Fibroblast of villous mesenchyme (primary cell): Measurements from ENCODE around the gene CRNKL1. TPM values are rescaled to one million over a fixed set of nuclear protein-coding genes. Genes with fewer than 3 reads are reported as not detected.

Experiments
- DNase-seq: peaks from one replicate; pipeline ENCODE4 v3.0.0-alpha.2; 2010; ENCODE audit warnings: low read depth
- H3K4me3 ChIP-seq: 2 replicates; pipeline ENCODE4 v1.5.1; 2011; ENCODE audit warnings: low read depth, mild to moderate bottlenecking, low read length
- total RNA-seq: library from RNA; depleted of rRNA; stranded (reverse); fragments of >200 nt; gene quantifications from 2 replicates; pipeline ENCODE4 v1.2.3, GENCODE V29; 2012
- TF ChIP-seq, protein P1 (sequence below): IDR thresholded peaks from 2 replicates; pipeline ENCODE4 v1.5.1; 2012; ENCODE audit warnings: low read depth, mild to moderate bottlenecking, low read length; ENCODE audit not compliant: insufficient read depth

CRNKL1 gene
- total RNA-seq, 1 donor: 31.1 TPM

DNA sequence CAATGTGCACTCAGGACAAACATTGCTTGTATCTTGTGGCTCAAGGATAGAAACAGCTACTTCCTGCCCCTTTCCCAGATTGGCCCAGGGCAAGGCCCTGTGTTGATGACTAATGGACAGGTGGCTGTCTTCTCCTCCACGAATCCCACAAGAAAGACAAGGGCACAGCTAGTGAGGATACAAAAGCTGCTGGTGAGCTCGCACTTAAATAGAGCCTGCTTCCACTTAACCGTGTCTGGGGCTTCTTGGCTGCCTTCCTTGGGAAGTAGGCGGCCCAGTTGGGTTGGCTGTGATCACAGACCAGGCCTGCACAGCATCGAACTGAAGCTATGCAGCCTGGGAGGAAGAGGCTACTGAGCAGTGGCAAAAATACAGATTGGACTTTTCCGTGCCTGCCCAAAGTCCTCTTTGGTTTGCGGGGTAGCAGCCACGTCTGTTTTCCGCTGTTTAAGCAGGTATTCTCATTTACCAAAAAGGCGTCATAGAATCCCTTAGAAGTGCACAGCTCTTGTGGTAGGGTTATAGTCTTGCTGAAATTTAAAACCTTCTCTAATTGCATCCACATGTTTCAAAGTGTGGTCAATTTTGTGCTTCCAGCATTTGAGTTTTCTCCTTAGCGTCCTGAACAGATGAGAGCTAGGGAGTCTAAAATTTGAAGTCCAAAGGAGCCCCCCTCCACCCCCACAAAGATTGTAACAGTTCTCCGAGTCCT is 58.2 kb downstream of the CRNKL1 start:
- TF ChIP-seq, protein P1, sequence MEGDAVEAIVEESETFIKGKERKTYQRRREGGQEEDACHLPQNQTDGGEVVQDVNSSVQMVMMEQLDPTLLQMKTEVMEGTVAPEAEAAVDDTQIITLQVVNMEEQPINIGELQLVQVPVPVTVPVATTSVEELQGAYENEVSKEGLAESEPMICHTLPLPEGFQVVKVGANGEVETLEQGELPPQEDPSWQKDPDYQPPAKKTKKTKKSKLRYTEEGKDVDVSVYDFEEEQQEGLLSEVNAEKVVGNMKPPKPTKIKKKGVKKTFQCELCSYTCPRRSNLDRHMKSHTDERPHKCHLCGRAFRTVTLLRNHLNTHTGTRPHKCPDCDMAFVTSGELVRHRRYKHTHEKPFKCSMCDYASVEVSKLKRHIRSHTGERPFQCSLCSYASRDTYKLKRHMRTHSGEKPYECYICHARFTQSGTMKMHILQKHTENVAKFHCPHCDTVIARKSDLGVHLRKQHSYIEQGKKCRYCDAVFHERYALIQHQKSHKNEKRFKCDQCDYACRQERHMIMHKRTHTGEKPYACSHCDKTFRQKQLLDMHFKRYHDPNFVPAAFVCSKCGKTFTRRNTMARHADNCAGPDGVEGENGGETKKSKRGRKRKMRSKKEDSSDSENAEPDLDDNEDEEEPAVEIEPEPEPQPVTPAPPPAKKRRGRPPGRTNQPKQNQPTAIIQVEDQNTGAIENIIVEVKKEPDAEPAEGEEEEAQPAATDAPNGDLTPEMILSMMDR: no peak
- DNase-seq: peak; percentile 53
- no peak overlapping the region for H3K4me3 ChIP-seq

DNA sequence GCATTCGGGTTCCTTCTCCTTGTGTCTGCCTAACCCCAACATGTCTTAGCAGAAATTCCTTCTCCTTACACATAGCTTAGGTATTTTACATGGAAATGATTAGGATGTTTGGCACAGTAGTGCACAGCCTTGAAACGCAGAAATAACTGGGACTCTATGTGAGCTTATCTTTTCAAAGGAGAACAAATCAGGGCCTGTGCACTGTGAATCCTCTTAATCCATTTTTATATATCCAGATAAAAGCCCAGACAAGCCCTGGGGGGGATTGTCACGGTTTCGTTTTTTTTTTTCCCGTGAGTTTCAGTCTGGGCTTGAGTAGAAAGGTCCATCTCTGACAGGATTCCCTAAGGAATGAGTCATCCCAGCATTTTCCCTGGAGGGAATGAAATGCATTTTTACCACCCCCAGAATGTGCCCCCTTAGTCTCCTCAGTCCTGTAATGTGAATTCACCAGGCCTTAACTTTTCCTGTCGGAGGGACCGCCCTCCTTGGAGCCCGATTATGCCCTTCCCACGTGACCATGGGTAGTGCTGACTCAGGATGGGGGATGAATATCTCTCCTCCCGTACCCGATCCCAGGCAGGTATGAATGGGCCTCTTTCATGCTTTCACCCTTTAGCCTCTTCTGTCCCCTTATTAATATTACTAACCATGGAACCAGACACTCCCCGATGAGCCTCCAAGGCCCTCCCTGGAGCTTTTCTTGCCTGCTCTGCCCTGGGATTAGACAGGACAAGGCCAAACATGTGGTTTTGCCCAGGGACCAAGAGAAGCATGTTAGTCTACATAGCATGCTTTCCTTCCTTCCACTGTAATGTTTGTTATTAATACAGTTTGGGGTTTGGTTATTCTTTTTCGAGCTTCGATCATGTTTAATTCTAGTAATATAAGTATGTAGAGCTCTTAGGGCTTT is 59.0 kb downstream of the CRNKL1 start:
- peak overlapping the region; percentile 33 for H3K4me3 ChIP-seq
- DNase-seq: peak; percentile 94
- TF ChIP-seq, protein P1: no peak

DNA sequence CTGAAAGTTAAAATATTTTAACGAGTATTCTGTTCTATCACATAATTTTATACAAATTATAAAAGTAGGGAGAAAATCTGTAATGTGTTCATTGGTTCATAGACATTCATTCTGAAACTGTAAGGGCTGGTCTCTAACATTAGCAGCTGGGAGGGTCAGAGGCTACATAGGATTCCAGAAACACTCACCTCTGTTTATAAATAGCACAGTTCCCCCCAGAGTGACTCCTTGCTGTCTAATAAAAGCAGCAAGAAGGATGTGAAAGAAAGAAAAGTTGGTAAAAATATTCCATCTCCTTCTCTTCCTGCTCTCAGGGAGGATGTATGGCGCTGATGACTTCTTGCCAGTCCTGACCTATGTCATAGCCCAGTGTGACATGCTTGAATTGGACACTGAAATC is 60.4 kb downstream of the CRNKL1 start:
- TF ChIP-seq, protein P1: no peak
- no peak for DNase-seq
- H3K4me3 ChIP-seq: no peak overlapping the region

DNA sequence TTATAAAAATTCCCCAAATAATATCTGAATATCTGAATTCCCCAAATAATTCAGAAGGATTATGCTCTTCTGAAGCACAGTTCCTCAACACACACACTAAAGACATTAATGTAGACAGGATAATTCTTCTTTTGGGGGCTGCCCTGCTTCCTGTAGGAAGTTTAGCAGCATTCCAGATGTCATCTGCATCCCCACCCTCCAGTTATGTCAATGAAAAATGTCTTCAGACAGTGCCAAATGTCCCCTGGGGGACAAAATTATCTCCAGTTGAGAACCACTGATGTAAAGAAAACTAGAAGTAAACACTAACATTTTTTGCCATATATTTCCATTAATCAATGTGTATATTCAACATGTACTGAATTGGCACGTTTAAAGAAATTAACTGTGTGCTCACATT is 61.0 kb downstream of the CRNKL1 start:
- H3K4me3 ChIP-seq: no peak overlapping the region
- TF ChIP-seq, protein P1: no peak
- DNase-seq: no peak

DNA sequence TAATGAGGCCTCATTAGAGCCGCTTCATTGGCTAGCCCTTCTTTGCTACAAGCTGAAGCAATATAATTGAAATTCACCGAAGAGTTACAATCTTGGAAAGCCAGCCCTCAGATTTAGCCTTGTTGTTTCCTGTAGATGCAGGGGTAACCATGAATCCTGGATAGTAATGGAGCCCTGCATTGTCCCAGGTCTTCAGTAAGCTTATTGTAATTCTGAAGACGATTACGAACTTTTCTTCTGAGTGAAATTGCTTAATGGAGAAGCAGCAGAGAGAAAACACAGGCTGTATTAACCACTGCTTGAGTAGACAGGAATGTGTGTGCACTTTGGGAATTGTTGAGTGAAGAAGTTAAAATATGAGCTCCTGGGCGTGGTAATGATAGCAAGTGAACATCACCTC is 61.4 kb downstream of the CRNKL1 start:
- TF ChIP-seq, protein P1: no peak
- no peak overlapping the region for H3K4me3 ChIP-seq
- no peak for DNase-seq

DNA sequence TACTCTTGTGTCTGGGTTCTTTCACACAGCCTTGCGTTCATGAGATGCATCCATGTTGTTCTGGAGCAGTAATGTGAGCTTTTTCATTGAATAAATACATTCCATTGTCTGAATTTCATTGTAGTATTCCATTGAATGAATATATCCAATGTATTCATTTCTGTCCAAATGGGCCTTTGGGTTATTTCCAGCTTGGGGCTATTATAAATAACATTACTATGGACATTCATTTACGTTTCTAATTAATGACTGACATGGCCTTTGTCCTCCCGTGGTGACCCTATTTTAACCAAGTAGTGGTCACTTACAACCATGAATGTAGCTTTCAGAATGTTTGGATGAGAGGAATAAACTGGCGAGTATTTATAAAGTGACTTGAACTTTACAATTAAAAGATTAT is 65.2 kb downstream of the CRNKL1 start:
- no peak overlapping the region for H3K4me3 ChIP-seq
- DNase-seq: no peak
- TF ChIP-seq, protein P1: no peak
